ENCODE data around the gene BRCA1.

Gene BRCA1

DNA sequence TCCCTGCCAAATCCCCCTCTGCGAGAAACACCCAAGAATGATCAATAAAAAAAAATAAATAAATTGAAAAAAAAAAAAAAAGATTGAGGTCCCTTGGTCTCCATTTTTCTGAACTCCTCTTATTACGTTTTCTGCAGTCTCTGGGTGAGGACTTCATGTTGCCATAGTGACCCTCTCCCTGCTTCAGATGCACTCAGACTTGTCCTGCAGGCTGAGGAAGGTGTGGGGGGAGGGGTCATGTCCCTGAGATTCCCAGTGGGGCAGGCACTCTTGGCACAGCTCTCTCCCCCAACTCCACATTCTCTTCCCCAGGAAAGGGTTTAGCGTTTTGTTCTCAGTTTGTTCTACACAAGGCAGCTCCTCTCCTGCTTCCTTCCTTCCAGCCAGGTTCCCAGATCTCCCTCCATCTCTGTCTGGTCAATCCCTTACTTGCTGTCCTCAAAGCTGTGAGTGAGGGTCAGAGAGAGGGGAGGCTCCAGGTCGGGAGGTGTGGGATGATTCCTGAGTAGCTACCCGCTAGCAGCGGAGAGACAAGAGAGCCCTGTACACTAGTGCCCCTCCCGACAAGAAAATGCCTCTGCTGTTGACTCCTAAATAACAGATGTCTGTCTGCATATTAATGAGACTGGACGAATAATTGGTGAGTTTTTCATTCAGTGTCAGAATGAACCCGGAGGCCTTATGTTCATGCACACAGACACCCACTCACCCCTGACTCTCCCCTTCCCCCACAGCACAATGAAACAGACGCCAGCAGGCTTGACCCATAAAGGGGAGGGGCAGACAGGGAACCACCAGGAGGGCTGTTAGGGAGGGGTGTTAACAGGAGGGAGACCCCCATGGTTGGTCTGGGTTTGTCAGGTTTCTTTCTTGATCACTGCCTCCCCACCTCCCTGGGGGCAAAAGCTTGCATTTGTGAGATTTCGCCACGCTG is 90.9 kb downstream of the BRCA1 start:
- DNase-seq (ENCODE audit: low read depth, low spot score) = no peak
- H3K4me3 ChIP-seq (ENCODE audit: low read depth, low read length) = no peak overlapping the region
- TF ChIP-seq, protein P1, sequence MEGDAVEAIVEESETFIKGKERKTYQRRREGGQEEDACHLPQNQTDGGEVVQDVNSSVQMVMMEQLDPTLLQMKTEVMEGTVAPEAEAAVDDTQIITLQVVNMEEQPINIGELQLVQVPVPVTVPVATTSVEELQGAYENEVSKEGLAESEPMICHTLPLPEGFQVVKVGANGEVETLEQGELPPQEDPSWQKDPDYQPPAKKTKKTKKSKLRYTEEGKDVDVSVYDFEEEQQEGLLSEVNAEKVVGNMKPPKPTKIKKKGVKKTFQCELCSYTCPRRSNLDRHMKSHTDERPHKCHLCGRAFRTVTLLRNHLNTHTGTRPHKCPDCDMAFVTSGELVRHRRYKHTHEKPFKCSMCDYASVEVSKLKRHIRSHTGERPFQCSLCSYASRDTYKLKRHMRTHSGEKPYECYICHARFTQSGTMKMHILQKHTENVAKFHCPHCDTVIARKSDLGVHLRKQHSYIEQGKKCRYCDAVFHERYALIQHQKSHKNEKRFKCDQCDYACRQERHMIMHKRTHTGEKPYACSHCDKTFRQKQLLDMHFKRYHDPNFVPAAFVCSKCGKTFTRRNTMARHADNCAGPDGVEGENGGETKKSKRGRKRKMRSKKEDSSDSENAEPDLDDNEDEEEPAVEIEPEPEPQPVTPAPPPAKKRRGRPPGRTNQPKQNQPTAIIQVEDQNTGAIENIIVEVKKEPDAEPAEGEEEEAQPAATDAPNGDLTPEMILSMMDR (IDR thresholded peaks at IDR 0.05; ENCODE audit: low read depth, low read length) = no peak
- in situ Hi-C loops (cut with HindIII; ENCODE audit: low sequenced_read_pairs) = no loop called here

DNA sequence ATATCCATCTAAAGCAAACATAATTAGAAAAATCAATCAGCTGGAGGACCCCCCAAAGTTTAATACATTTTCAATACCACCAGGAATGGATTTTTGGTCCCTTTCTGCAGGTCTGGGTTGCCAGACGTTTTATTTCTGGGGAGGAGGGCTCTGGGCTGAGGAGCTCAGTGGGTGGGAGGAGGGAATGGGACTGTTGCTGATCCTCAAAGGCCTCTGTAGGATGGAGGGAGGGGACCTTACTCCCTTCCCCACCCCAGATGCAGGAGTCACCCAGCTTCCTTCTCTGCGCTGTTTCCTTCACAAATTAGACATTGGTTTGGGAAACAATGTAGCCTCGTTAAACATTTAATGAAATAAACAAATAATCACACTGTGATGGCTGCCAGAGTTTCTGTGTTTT is 93.5 kb downstream of the BRCA1 start:
- TF ChIP-seq, protein P1 (IDR thresholded peaks at IDR 0.05; ENCODE audit: low read depth, low read length) = no peak
- DNase-seq (ENCODE audit: low read depth, low spot score) = no peak
- no peak overlapping the region for H3K4me3 ChIP-seq (ENCODE audit: low read depth, low read length)
- in situ Hi-C loops (cut with HindIII; ENCODE audit: low sequenced_read_pairs) = no loop called here

DNA sequence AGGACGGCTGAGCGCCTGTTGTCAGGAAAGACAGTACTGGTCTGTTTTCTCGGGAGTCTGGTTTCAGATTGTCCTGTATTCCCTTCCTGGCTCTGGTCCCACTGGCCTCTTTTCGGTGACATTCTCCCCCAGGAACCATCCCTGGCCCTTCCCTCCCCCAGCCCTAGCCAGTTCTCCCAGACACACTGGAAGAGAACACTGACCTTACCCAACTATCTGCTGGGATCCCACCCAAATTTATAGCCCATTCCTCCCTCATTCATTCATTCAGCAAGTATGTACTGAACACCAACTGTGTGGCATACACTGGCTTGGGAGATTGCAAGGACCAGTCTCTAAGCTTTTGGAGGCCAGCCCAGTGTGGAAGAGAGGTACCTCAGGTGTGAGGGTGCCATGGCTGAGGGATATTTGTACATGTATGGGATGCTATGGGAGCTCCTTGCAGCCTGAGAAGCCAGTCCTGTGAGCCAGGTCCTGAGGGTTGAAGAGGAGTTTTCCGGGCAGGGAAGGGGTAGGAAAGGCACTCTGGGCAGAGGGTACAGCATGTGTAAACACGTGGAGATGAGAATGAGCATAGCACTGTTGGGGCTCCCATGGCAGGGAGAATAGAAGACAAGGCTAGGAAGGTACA is 94.9 kb downstream of the BRCA1 start:
- no peak for DNase-seq (ENCODE audit: low read depth, low spot score)
- no peak overlapping the region for H3K4me3 ChIP-seq (ENCODE audit: low read depth, low read length)
- in situ Hi-C loops (cut with HindIII; ENCODE audit: low sequenced_read_pairs) = no loop called here
- TF ChIP-seq, protein P1 (IDR thresholded peaks at IDR 0.05; ENCODE audit: low read depth, low read length) = no peak

DNA sequence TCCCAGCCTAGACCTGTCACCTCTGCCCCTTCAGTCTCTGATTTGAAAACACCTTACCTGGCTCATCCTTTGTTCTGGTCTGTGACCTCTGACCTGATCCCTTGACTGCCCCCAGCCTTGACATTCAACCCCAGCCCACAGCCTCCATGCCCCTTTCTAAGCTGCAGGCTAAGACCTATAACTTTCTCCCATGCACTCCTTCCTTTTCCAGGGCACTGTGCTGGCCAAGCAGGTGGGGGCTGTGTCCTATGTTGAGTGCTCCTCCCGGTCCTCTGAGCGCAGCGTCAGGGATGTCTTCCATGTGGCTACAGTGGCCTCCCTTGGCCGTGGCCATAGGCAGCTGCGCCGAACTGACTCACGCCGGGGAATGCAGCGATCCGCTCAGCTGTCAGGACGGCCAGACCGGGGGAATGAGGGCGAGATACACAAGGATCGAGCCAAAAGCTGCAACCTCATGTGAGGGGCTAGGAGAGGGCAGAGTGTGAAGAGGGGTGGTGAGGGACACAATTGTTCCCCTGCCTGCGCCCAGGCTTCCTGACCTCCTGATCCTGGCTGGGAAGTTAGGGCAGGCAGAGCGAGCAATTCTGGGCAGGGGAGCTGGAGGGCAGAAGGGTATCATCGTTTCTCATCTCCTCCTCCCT is 96.8 kb downstream of the BRCA1 start:
- in situ Hi-C loops (cut with HindIII; ENCODE audit: low sequenced_read_pairs) = no loop called here
- no peak overlapping the region for H3K4me3 ChIP-seq (ENCODE audit: low read depth, low read length)
- no peak for DNase-seq (ENCODE audit: low read depth, low spot score)
- TF ChIP-seq, protein P1 (IDR thresholded peaks at IDR 0.05; ENCODE audit: low read depth, low read length) = no peak

DNA sequence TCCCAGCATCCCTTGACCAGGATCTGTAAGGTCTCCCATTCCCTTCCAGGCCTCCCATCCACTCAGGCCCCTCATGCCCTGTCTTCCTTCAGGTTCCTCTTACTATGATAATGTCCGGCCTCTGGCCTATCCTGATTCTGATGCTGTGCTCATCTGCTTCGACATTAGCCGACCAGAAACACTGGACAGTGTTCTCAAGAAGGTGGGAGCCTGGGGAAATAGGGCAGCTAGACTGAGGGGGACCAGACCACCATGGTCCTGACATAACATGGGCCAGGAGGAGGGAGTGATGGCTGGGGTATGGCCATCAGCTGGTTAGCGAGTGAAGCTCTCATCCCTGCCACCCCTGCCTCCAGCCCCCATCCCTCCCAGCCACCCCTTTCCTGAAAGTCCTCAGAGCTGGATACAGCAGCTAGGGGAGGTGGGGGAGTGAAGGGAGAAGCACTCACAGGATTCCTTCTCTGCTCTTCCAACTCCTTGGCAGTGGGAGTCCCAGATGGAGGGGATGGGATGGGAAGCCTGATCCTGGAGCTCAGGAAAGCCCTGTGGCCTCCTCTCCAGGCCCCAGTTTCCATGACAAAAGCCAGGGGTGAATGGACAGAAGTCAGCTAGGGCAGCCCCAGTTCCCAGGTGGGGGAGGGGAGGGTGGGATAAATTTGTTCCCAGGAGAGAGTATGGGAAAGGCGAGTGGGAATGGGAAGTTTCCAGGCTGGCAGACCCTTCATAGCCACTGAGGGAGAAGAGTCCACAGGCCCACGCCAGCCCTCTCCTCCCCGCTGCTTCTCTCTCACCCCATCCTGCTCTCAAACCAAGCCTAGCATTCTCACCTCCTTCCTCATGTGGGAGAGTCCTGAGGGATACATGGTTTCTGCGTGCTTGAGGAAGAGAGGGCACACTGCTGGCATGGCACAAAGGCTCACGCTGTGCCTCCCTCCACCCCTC is 97.8 kb downstream of the BRCA1 start:
- TF ChIP-seq, protein P1 (IDR thresholded peaks at IDR 0.05; ENCODE audit: low read depth, low read length) = no peak
- no peak for DNase-seq (ENCODE audit: low read depth, low spot score)
- in situ Hi-C loops (cut with HindIII; ENCODE audit: low sequenced_read_pairs) = no loop called here
- H3K4me3 ChIP-seq (ENCODE audit: low read depth, low read length) = no peak overlapping the region

DNA sequence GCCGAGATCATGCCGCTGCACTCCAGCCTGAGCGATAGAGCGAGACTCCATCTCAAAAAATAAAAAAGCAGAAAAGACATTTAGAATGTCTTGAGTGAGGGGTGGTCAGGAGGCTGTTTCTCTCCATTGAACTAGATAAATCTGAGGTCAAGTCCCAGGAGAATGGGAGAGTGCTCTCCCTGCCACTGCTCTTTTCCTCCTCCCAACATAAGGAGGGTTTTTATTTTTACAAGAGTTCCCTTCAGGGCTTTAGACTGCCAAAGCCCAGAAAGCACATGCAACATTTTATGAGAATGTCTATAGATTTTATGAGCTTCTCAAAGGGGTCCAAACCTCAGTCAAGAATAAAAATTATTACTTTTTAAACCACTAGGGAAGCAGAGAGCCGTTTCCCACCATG is 98.6 kb downstream of the BRCA1 start:
- TF ChIP-seq, protein P1 (IDR thresholded peaks at IDR 0.05; ENCODE audit: low read depth, low read length) = no peak
- in situ Hi-C loops (cut with HindIII; ENCODE audit: low sequenced_read_pairs) = no loop called here
- DNase-seq (ENCODE audit: low read depth, low spot score) = no peak
- H3K4me3 ChIP-seq (ENCODE audit: low read depth, low read length) = no peak overlapping the region
